Liver (tissue), 9 donors: Measurements from ENCODE around the gene MID1. TPM values are rescaled to one million over a fixed set of nuclear protein-coding genes. Genes with fewer than 3 reads are reported as not detected.

Experiments
- DNase-seq: peaks from one replicate; pipeline ENCODE4 v3.0.0-alpha.2; 2017; ENCODE audit warnings: low spot score
- H3K27ac ChIP-seq, 2 donors: one replicate each; pipeline ENCODE4 v1.7.0; 2013; ENCODE audit warnings: inconsistent platforms in 2 of 2, low read length in 2 of 2, control low read depth in 1 of 2, low read depth in 1 of 2, mild to moderate bottlenecking in 1 of 2
- H3K27me3 ChIP-seq, 4 donors: one replicate each; pipeline versions ENCODE4 v1.6.1 to v1.7.0; 2013; ENCODE audit warnings: low read length in 3 of 4, inconsistent platforms in 1 of 4, mild to moderate bottlenecking in 1 of 4, moderate library complexity in 1 of 4; ENCODE audit not compliant: control insufficient read depth in 4 of 4, insufficient read depth in 4 of 4
- H3K36me3 ChIP-seq, 4 donors: one replicate each; pipeline versions ENCODE4 v1.6.1 to v1.7.0; 2013; ENCODE audit warnings: low read length in 3 of 4, mild to moderate bottlenecking in 3 of 4, low read depth in 1 of 4, moderate library complexity in 1 of 4; ENCODE audit not compliant: control insufficient read depth in 4 of 4, insufficient read depth in 3 of 4
- H3K4me1 ChIP-seq, 4 donors: one replicate each; pipeline versions ENCODE4 v1.6.1 to v1.7.0; 2013; ENCODE audit warnings: low read length in 3 of 4, mild to moderate bottlenecking in 3 of 4, moderate library complexity in 1 of 4; ENCODE audit not compliant: control insufficient read depth in 4 of 4, insufficient read depth in 4 of 4
- H3K4me3 ChIP-seq, 3 donors: one replicate each; pipeline versions ENCODE4 v1.6.1 to v1.7.0; 2013; ENCODE audit warnings: low read length in 3 of 3, control low read depth in 1 of 3, low read depth in 1 of 3, mild to moderate bottlenecking in 1 of 3
- H3K9ac ChIP-seq, 2 donors: one replicate each; pipeline ENCODE4 v1.7.0; 2013; ENCODE audit warnings: low read length in 2 of 2, mild to moderate bottlenecking in 2 of 2, moderate library complexity in 2 of 2, control low read depth in 1 of 2, low read depth in 1 of 2
- H3K9me3 ChIP-seq, 4 donors: one replicate each; pipeline versions ENCODE4 v1.6.1 to v1.7.0; 2013; ENCODE audit warnings: low read length in 3 of 4; ENCODE audit not compliant: control insufficient read depth in 4 of 4
- ATF3 ChIP-seq: IDR thresholded peaks from 2 replicates; pipeline ENCODE4 v1.6.1; 2016; ENCODE audit warnings: antibody characterized with exemption
- CTCF ChIP-seq: fragments of 150-350 bp; IDR thresholded peaks from 2 replicates; pipeline ENCODE4 v1.5.1; 2017; ENCODE audit warnings: improper control_type of control experiment, low read depth, low read length; ENCODE audit not compliant: missing input control
- FOXA1 ChIP-seq: IDR thresholded peaks from 2 replicates; pipeline ENCODE4 v1.6.1; 2016; ENCODE audit warnings: antibody characterized with exemption
- GABPA ChIP-seq, 2 donors: IDR thresholded peaks in 1 of 2; conservative IDR thresholded peaks in 1 of 2; 2 replicates each; pipeline ENCODE4 v1.6.1; 2016; ENCODE audit warnings: antibody characterized with exemption in 2 of 2, mild to moderate bottlenecking in 1 of 2, moderate library complexity in 1 of 2
- HNF4A ChIP-seq, 2 donors: conservative IDR thresholded peaks; 2 replicates each; pipeline ENCODE4 v1.6.1; 2016; ENCODE audit warnings: antibody characterized with exemption in 2 of 2, mild to moderate bottlenecking in 2 of 2
- HNF4G ChIP-seq: IDR thresholded peaks from 2 replicates; pipeline ENCODE4 v1.6.1; 2016; ENCODE audit warnings: antibody characterized with exemption
- NR2F2 ChIP-seq: IDR thresholded peaks from 2 replicates; pipeline ENCODE4 v1.6.1; 2016; ENCODE audit warnings: antibody characterized with exemption
- RAD21 ChIP-seq, 2 donors: IDR thresholded peaks; 2 replicates each; pipeline ENCODE4 v1.6.1; 2016; ENCODE audit warnings: antibody characterized with exemption in 2 of 2, mild to moderate bottlenecking in 2 of 2
- RXRA ChIP-seq, 2 donors: IDR thresholded peaks; 2 replicates each; pipeline ENCODE4 v1.6.1; 2017 to 2018; ENCODE audit warnings: antibody characterized with exemption in 2 of 2, mild to moderate bottlenecking in 1 of 2
- SP1 ChIP-seq: IDR thresholded peaks from 2 replicates; pipeline ENCODE4 v1.6.1; 2018; ENCODE audit warnings: antibody characterized with exemption, mild to moderate bottlenecking
- TAF1 ChIP-seq: conservative IDR thresholded peaks from 2 replicates; pipeline ENCODE4 v1.6.1; 2016; ENCODE audit warnings: antibody characterized with exemption, mild to moderate bottlenecking
- YY1 ChIP-seq: IDR thresholded peaks from 2 replicates; pipeline ENCODE4 v1.6.1; 2016; ENCODE audit warnings: antibody characterized with exemption, mild to moderate bottlenecking
- WGBS: extraction: QIAGEN DNeasy Blood & Tissue Kit; methylation state at CpG from one replicate; pipeline ENCODE4 v1.1.7; 2013; 5-methylcytosine and 5-hydroxymethylcytosine counted together
- polyA plus RNA-seq, 2 donors: library from polyadenylated mRNA; stranded (reverse) in 1 of 2; unstranded in 1 of 2; fragments of 200-250 nt in 1 of 2; fragments of >200 nt in 1 of 2; fragmentation: Nextera tagmentation in 1 of 2; extraction: Ambion mirVana in 1 of 2; gene quantifications; one replicate each; pipeline versions ENCODE4 v1.2.1 to v1.2.3, GENCODE V29; 2013 to 2015
- total RNA-seq, 2 donors: library from RNA; depleted of rRNA; stranded (reverse); fragments of >200 nt; gene quantifications; one replicate each; pipeline ENCODE4 v1.2.3, GENCODE V29; 2014
- TF ChIP-seq, protein P1 (sequence below): IDR thresholded peaks from 2 replicates; pipeline ENCODE4 v1.6.1; 2016; ENCODE audit warnings: antibody characterized with exemption, mild to moderate bottlenecking
- donor health status: healthy.
- donor health status: healthy.
- donor health status: healthy.
- donor health status: healthy.
- donor health status: healthy.

The MID1 gene
- total and polyA plus RNA-seq, 4 donors = 1.8 to 7.9 (median 4.2) TPM

- H3K27ac ChIP-seq = no peak overlapping the region
- no peak overlapping the region for H3K9ac ChIP-seq
- H3K27me3 ChIP-seq = no peaks in the 10 kb centered on the region
- no peaks in the 10 kb centered on the region for H3K4me1 ChIP-seq
- 82% methylated on average over 4 of the region's 4 CpGs for WGBS
- no peak overlapping the region for H3K4me3 ChIP-seq
- no peaks in the 10 kb centered on the region for H3K36me3 ChIP-seq
- H3K9me3 ChIP-seq = peaks cover 0 to 3% (median 0%) of the 10 kb centered on the region in 4 donors
- no peak for DNase-seq
- TF ChIP-seq GABPA (IDR thresholded peaks at IDR 0.05 in 1 of 2, conservative IDR thresholded peaks at IDR 0.05 in 1 of 2) (no peak), CTCF (no peak), HNF4A (conservative IDR thresholded peaks at IDR 0.05) (no peak), RAD21 (IDR thresholded peaks at IDR 0.05) (no peak), TAF1 (no peak), ATF3 (no peak), FOXA1 (no peak), SP1 (no peak), YY1 (no peak), NR2F2 (no peak)
Measured at GRCh38 chrX:10569946-10570345, 50.4 kb downstream of the MID1 start.

DNA sequence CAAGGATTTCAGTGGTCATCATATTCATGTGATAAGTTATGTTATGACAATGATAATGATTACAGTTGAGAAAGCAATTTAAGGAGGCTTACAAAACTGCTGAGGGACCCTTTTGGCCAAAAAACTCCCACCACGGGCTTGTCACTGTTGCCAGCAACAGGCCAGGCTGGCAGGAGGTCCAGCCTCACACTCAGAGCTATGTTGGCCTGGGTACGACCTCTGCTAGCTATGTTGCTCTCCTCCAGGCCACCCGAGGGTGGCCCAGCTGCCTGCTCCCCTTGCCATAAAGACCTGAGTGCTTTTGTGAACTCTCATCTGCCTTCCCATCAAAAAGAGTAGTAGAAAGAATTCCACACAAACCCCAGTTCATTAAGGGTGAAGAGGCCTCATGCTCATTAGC is 52.0 kb downstream of the MID1 start:
- no peak overlapping the region for H3K27ac ChIP-seq
- no peak for DNase-seq
- H3K27me3 ChIP-seq = no peaks in the 10 kb centered on the region
- no peaks in the 10 kb centered on the region for H3K36me3 ChIP-seq
- 74% methylated on average over 3 of the region's 3 CpGs for WGBS
- H3K4me3 ChIP-seq = no peak overlapping the region
- no peak overlapping the region for H3K9ac ChIP-seq
- TF ChIP-seq FOXA1 (no peak), RXRA (IDR thresholded peaks at IDR 0.05) (no peak), NR2F2 (no peak), ATF3 (no peak), HNF4G (no peak), CTCF (no peak)
- TF ChIP-seq, protein P1, sequence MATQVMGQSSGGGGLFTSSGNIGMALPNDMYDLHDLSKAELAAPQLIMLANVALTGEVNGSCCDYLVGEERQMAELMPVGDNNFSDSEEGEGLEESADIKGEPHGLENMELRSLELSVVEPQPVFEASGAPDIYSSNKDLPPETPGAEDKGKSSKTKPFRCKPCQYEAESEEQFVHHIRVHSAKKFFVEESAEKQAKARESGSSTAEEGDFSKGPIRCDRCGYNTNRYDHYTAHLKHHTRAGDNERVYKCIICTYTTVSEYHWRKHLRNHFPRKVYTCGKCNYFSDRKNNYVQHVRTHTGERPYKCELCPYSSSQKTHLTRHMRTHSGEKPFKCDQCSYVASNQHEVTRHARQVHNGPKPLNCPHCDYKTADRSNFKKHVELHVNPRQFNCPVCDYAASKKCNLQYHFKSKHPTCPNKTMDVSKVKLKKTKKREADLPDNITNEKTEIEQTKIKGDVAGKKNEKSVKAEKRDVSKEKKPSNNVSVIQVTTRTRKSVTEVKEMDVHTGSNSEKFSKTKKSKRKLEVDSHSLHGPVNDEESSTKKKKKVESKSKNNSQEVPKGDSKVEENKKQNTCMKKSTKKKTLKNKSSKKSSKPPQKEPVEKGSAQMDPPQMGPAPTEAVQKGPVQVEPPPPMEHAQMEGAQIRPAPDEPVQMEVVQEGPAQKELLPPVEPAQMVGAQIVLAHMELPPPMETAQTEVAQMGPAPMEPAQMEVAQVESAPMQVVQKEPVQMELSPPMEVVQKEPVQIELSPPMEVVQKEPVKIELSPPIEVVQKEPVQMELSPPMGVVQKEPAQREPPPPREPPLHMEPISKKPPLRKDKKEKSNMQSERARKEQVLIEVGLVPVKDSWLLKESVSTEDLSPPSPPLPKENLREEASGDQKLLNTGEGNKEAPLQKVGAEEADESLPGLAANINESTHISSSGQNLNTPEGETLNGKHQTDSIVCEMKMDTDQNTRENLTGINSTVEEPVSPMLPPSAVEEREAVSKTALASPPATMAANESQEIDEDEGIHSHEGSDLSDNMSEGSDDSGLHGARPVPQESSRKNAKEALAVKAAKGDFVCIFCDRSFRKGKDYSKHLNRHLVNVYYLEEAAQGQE = no peak
- H3K4me1 ChIP-seq = no peaks in the 10 kb centered on the region
- H3K9me3 ChIP-seq = no peaks in the 10 kb centered on the region
